Activated T-helper 1 cell treated with anti-CD3 and anti-CD28 coated beads, Interleukin-12 subunit alpha, Interleukin-12 subunit beta, Interleukin-2, Interleukin-4 antibody, amounts not matched to agents 30 ng/mL and 10 ng/mL and 1 ng/mL, durations not matched to agents 14 hours and 24 hours and 36 hours (primary cell): ENCODE results near the gene PEX6. TPM values are rescaled to one million over a fixed set of nuclear protein-coding genes. Genes with fewer than 3 reads are reported as not detected.
A peak's percentile ranks its signal among the peaks of the same experiment; 100 is the strongest.

Experiments
- DNase-seq: peaks from one replicate; pipeline ENCODE4 v3.0.0; 2021; ENCODE audit warnings: low spot score
- H3K27ac Mint-ChIP-seq: one replicate; pipeline ENCODE4 v1.8.0; 2021; ENCODE audit warnings: mild to moderate bottlenecking, mixed read lengths
- H3K27me3 Mint-ChIP-seq: one replicate; pipeline ENCODE4 v1.8.0; 2022; ENCODE audit warnings: mild to moderate bottlenecking, moderate library complexity, mixed read lengths; ENCODE audit not compliant: insufficient read depth
- H3K36me3 Mint-ChIP-seq: one replicate; pipeline ENCODE4 v1.8.0; 2021; ENCODE audit warnings: low read depth, mixed read lengths
- H3K4me1 Mint-ChIP-seq: one replicate; pipeline ENCODE4 v1.8.0; 2021; ENCODE audit warnings: low read depth, mixed read lengths
- H3K4me3 Mint-ChIP-seq: one replicate; pipeline ENCODE4 v1.8.0; 2021; ENCODE audit warnings: mild to moderate bottlenecking, moderate library complexity, mixed read lengths
- H3K9me3 Mint-ChIP-seq: one replicate; pipeline ENCODE4 v1.8.0; 2021; ENCODE audit warnings: mixed read lengths
- intact Hi-C: fragments of 100-400 bp; cut with micrococcal nuclease; formaldehyde crosslinking; loops from one replicate; pipeline ENCODE4 v1.15.1; 2024
- total RNA-seq: library from RNA; stranded (reverse); gene quantifications from 2 replicates; pipeline ENCODE4 v1.2.3, GENCODE V29; 2022

PEX6 gene
- total RNA-seq, 1 donor from 2014 or later, result 20.9 TPM

DNA sequence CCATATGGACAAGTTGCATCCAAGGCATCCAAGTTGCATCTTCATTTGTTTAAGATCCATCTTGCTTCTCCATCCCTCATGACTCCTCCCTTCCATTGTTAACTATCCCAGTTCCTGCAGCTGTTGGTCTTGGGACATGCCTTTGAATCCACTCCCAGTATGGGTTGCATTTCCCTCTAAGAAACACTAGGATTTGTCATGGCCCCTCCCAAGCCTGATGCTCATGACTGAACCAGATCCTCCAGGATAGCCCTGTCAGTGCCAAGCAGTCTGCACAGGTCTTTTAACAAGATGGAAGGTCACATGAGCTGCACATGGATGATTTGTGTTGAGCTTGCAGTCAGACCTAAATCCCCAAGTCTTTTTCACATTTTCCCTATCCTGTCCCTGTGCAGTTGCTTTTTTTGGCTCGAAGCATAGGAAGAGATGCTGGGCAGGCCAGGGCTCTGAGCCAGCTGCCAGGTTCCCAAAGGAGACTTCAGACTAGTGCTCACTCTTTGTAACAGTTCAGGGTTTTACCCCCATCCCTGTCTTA lies 9.6 kb upstream of the PEX6 start:
- H3K27me3 Mint-ChIP-seq, result no peaks in the 10 kb centered on the region
- H3K36me3 Mint-ChIP-seq, result peaks cover 22% of the 10 kb centered on the region
- H3K9me3 Mint-ChIP-seq, result no peaks in the 10 kb centered on the region
- H3K4me3 Mint-ChIP-seq, result no peak overlapping the region
- H3K4me1 Mint-ChIP-seq, result peaks cover 47% of the 10 kb centered on the region
- H3K27ac Mint-ChIP-seq, result peak overlapping the region; percentile 14
- intact Hi-C loops, result loop anchor here (10.0 kb wide), 1 partner anchor 244 kb away; the partner anchor contains the start of gene TBCC
- DNase-seq, result no peak

DNA sequence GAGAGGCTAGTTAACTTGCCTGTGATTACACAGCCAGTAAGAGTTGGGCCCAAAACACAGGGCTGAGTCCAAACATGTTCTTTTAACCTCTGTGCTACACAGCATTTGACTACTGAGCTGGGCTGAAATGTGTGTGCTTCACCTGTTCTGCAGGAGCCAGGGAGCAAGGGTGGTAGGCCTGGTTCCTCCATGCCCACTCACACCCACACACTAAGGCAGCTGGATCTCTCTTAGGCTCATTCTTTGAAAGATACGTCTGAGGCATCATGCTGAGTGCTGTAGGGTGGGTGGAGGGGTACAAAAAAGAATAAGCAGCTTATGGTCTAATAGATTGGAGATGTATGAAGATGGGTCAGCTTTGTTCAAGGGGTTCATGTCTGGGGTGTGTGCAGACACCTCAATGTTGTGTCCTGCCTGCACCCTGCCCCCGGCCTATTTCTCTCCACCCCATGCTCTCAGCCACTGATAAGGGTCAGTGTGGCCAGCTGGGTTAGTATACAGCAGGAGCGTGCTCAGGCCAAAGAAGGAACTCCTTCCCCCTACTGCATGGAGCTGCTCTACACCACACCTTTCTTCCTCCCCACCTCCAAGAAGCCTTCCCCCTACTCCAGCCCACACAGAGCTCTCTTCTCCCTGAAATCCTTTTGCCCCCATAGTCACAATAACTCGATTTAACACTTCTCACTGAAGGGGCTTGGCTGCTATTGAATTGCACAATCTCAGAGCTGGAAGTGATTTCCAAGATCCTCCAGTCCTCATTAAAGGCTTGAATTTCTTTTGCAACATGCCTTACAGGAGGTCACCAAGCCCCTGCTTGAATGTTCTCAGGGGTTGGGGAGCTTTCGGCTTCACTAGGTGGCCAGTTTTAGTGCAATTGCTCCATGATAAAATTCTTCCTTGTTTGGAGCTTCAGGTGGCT lies 8.8 kb upstream of the PEX6 start:
- peak overlapping the region; percentile 14 for H3K27ac Mint-ChIP-seq
- intact Hi-C loops, result loop anchor here (10.0 kb wide), 1 partner anchor 243 kb away; the partner anchor contains the start of gene TBCC
- H3K27me3 Mint-ChIP-seq, result no peaks in the 10 kb centered on the region
- H3K36me3 Mint-ChIP-seq, result peaks cover 21% of the 10 kb centered on the region
- H3K4me3 Mint-ChIP-seq, result no peak overlapping the region
- no peaks in the 10 kb centered on the region for H3K9me3 Mint-ChIP-seq
- DNase-seq, result no peak
- H3K4me1 Mint-ChIP-seq, result peaks cover 46% of the 10 kb centered on the region

DNA sequence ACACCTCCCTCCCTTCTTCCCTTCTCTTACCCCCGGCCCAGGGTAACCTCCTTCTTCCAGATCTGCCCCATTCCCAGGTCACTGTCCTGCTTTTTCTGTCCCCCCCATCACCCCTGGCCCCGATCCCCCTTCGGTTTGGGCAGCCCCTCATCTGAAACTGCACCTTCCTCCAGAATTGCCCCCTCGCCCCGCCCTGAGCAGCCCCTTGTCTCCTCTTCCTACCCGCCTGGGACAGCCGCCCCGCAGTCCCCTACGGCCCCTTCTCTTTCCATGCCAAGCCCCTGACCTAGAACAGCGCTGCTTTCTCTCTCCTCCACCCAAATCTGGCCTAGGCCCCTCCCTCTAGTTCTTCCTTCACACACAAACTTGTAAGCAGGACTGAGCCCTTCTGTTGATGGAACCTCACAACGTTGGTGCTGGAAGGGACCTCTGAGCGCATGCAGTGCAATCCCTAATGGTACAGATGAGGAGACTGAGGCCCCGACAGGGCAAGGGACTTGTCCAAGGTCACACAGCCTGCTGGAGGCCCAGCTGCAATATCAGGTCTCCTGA lies 6.0 kb upstream of the PEX6 start:
- H3K9me3 Mint-ChIP-seq, result no peaks in the 10 kb centered on the region
- H3K27me3 Mint-ChIP-seq, result no peaks in the 10 kb centered on the region
- peaks cover 53% of the 10 kb centered on the region for H3K4me1 Mint-ChIP-seq
- H3K4me3 Mint-ChIP-seq, result peak overlapping the region; percentile 92
- DNase-seq, result no peak
- H3K36me3 Mint-ChIP-seq, result peaks cover 15% of the 10 kb centered on the region
- intact Hi-C loops, result loop anchor here (1.0 to 10.0 kb wide), 8 partner anchors 28 to 240 kb away; partner anchors contain the start of genes CNPY3, CUL7, KLC4 and MEA1
- H3K27ac Mint-ChIP-seq, result peak overlapping the region; percentile 94

DNA sequence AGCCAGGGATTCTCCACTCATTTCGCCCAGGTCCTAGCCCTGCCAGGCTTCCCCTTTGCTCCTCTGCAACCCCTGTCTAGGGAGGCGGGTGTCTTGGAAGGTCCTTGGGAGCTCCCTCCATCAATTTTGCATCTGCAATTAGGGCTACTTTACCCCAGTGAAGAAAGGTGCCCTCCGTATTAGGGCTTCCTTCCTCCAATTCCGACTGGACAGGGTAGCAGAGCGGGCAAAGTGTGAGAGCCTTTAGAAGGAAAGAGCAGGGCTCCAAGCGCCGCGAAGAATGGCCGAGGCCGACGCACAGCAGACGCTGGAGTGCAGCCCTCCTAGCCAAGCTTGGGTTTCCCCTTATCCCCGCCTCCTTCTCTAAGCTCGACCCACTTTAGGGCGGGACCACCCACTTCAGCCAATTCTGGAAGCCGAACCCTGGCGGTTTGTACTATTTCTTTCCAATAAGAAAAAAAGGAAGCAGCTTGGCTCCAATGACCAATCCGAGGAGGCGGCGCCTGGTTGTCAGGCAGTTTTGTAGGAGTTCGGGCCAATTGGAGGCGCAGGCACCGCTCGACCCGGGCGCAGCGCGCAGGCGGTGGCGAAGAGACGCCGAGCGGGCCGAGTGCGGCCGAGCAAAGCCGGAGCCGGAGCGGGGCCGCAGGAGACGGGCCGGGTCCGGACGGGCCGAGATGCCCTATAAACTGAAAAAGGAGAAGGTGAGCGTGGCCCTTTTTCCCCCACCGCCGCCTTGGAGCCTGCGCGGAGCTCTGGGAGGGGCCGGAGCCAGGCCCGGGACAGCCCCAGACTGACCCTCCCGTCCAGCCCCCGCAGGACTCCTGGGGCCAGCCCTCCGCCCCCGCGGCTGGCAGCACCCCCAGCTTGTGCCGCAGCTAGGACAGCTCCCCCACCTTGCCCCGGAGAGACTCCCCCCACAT lies 5.3 kb upstream of the PEX6 start, which contains the start of gene PPP2R5D:
PPP2R5D (plus strand) TSS at position 570 of the 923 bp plus-strand sequence; CDS start at position 678, 108 bp downstream.
- H3K4me3 Mint-ChIP-seq, result peak within 1 kb of the TSS; percentile 92
- peak within 1 kb of the TSS; percentile 94 for H3K27ac Mint-ChIP-seq
- H3K27me3 Mint-ChIP-seq, result no peaks in the 10 kb centered on the region
- no peaks in the 10 kb centered on the region for H3K9me3 Mint-ChIP-seq
- peaks cover 8% of the 10 kb centered on the region for H3K36me3 Mint-ChIP-seq
- peaks cover 57% of the 10 kb centered on the region for H3K4me1 Mint-ChIP-seq
- intact Hi-C loops, result loop anchor here (1.0 to 10.0 kb wide), 8 partner anchors 29 to 239 kb away; partner anchors contain the start of genes CNPY3, CUL7, KLC4 and MEA1
- DNase-seq, result peak; percentile 97

DNA sequence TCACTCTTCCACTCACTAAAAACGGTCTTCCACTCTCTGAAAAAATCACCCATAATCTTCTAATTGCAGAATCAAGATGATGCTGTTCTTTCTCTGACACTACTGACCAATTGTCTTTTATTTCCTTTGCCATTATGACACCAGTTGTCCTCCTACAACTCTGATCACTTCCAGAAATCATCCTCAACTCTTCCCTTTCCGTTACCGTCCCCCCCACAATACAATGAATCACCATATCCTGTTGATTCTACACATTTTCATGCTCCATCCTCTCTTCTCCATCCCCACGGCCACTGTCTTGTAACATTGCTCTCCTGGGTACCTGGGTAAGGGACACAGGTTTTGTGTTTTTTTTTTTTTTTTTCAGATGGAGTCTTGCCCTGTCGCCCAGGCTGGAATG lies 2.9 kb upstream of the PEX6 start:
- H3K27me3 Mint-ChIP-seq, result no peaks in the 10 kb centered on the region
- H3K27ac Mint-ChIP-seq, result no peak overlapping the region
- H3K9me3 Mint-ChIP-seq, result no peaks in the 10 kb centered on the region
- no peak overlapping the region for H3K4me3 Mint-ChIP-seq
- H3K4me1 Mint-ChIP-seq, result peaks cover 52% of the 10 kb centered on the region
- intact Hi-C loops, result loop anchor here (10.0 kb wide), 1 partner anchor 237 kb away; the partner anchor contains the start of gene TBCC
- peaks cover 2% of the 10 kb centered on the region for H3K36me3 Mint-ChIP-seq
- no peak for DNase-seq

DNA sequence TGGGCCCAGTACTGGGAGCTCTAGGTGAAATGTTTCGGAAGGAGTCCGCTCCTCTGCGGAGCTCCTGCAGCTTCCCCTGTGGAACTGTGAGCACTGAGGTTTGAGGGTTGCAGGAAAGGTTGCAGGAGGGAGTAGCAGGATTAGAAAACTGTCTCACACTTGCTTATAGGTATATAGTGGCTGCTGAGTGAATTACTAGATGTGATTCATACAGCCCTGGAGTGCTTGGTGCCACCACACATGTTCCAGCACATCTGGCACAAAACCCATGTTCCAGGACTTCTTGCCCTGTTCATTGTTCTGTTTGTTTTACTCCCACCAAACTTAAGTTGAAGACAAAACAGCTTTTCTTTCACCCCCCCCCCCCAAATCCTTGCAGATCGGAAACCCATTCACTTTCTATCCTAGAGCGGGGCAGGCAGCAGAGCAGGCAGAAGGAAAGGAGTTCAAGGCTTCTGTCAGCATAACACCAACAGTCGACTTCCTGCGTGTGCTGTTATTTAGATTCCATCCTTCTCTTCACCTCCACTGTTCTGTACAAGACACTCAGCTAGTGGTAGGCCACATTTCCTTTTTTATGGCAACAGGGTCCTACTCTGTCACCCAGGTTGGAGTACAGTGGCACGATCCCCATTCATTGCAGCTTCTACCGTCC lies 669 bp upstream of the PEX6 start:
- Mint-ChIP-seq H3K4me3 (peak overlapping the region; percentile 88), H3K36me3 (peaks cover 10% of the 10 kb centered on the region), H3K27me3 (no peaks in the 10 kb centered on the region), H3K9me3 (no peaks in the 10 kb centered on the region), H3K4me1 (peaks cover 39% of the 10 kb centered on the region), H3K27ac (peak overlapping the region; percentile 96)
- DNase-seq, result no peak
- intact Hi-C loops, result loop anchor here (1.0 to 10.0 kb wide), 9 partner anchors 19 to 448 kb away; partner anchors contain the start of genes ABCC10, CNPY3, GNMT and KLC4

DNA sequence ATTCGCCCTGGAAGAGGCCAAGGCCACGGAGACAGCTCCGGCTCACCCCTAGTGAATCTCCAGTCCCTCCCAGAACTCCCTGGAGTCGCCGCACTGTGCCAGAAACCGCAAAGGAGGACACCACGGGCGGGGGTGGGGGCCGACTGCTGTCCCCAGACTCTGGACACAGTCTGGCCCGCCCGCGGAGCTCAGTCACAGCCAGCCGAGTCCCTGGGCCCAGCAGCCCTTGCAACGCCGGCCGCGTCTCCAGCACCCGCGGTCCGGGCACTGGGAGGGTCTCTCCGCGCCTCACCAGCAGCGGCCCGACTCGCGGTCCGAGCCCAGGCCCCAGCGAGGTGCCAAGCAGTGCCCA lies 518 bp downstream of the PEX6 start:
- H3K27ac Mint-ChIP-seq, result peak overlapping the region; percentile 76
- intact Hi-C loops, result loop anchor here (5.0 kb wide), 1 partner anchor 449 kb away; the partner anchor contains the start of gene ABCC10
- H3K36me3 Mint-ChIP-seq, result peaks cover 16% of the 10 kb centered on the region
- peak overlapping the region; percentile 91 for H3K4me3 Mint-ChIP-seq
- no peaks in the 10 kb centered on the region for H3K9me3 Mint-ChIP-seq
- no peaks in the 10 kb centered on the region for H3K27me3 Mint-ChIP-seq
- H3K4me1 Mint-ChIP-seq, result peaks cover 34% of the 10 kb centered on the region
- DNase-seq, result peak; percentile 7

DNA sequence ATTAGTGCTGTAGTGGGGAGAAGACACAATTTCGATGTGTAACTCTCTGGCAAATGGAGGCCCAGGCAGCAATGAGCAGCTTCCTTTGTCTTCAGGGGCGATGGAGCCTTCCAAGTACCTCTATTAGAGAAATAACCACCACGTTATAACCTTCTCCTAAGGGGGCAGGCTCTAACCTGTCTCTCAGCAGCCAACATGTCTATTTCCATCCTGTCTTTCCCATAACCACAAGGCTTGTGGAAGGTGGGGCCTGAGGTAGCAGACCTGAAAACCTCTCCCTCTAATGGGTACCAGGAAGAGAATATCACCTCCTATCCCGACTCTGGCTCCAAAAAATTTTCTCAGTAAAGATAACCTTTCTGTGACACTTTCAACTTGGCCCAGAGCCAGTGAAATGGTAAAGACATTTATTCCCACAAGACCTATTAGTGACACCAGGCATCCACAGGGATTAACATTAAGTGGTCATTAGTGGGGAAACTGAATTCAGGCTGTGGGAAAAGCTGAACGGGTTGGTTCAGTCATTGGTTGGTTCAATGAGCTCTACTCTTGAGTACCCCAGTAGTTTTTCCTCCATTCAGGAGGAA lies 4.0 kb downstream of the PEX6 start:
- Mint-ChIP-seq H3K4me3 (no peak overlapping the region), H3K27me3 (no peaks in the 10 kb centered on the region), H3K36me3 (peaks cover 21% of the 10 kb centered on the region), H3K9me3 (no peaks in the 10 kb centered on the region), H3K27ac (peak overlapping the region; percentile 18), H3K4me1 (peaks cover 33% of the 10 kb centered on the region)
- DNase-seq, result no peak
- intact Hi-C loops, result loop anchor here (5.0 kb wide), 1 partner anchor 452 kb away; the partner anchor contains the start of gene ABCC10

DNA sequence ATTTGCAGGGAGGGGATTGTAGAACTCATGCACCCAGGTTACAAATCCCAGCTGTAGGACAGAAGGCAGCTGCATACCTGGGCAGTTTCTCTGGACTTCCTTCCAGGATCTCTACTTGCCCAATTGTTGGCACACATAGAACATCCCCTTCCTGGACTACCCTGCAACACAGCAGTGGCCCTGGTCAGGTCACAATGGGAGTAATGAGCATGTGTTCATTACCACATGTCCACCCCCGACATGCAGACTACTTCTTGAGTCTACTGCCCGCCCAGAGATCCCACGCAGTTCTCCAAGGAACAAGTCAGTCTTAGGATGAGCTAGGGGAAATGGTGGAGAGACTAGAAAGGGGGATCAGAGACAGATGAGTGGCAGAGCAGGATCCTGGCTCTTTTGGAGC lies 5.1 kb downstream of the PEX6 start:
- no peak overlapping the region for H3K4me3 Mint-ChIP-seq
- no peaks in the 10 kb centered on the region for H3K27me3 Mint-ChIP-seq
- H3K4me1 Mint-ChIP-seq, result peaks cover 22% of the 10 kb centered on the region
- no peak overlapping the region for H3K27ac Mint-ChIP-seq
- H3K9me3 Mint-ChIP-seq, result no peaks in the 10 kb centered on the region
- no peak for DNase-seq
- intact Hi-C loops, result no loop called here
- peaks cover 24% of the 10 kb centered on the region for H3K36me3 Mint-ChIP-seq

DNA sequence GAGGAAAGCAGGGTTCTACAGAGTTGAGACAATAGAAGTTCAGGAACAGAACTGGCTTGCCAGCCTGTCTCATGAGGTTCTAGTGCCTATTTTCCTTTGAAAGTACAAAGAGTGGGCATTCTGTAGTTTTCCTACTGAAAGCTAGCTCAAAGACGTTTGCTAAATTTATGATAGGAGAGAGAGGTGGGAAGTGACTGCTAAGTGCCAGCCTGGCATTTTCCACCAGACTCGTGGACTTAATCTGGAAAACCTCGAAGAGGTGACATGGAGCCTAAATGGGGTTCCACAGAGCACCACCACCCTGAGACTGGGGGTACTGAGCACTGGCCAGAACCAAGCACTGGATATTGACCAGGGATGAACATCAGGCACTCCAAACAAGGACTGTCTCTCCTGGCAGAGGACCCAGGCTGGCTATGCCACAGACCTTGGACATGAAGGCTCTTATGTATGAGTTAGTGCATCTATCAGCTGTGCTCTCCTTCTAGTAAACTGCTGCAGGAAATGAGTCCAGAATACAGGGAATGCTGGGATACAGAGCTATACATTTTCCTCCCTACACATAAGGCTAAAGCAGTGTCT lies 7.1 kb downstream of the PEX6 start:
- Mint-ChIP-seq H3K4me3 (no peak overlapping the region), H3K27me3 (no peaks in the 10 kb centered on the region), H3K9me3 (no peaks in the 10 kb centered on the region), H3K27ac (no peak overlapping the region), H3K36me3 (peaks cover 28% of the 10 kb centered on the region), H3K4me1 (peaks cover 13% of the 10 kb centered on the region)
- no peak for DNase-seq
- intact Hi-C loops, result no loop called here

DNA sequence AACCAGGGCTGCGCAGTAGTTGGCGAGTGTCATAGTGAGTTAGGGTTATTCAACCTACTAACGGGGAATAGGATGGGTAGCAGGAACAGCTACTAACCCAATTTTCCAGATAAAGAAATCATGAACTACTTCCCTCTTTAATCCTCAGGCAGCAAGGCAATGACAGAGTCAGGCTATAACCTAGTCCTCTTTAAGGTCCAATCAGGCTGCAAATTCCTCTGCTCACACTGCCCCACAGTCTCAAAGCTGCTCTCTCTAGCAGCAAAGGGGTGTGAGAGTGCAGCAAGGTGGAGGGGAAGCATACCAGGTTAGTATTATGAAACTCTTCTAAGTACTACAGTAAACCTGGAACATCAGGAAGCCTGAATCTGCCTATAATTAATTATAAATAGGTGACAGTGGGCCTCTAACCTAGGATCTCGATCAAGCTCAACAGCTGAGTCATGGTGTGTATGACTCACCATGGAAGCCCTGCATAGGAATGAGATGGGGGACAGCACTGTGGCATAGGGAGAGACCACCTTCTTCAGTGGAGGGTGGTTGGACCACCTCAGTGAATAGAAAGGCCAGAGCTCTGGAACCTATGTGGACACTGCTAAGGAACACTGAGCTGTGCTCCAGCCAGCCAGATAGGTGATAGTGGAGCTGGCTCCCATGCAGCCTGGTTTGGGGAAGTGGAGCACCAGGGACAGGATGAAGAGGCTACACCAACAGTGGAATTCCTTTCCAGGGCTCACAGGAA lies 7.9 kb downstream of the PEX6 start:
- no peak overlapping the region for H3K4me3 Mint-ChIP-seq
- H3K27ac Mint-ChIP-seq, result no peak overlapping the region
- H3K36me3 Mint-ChIP-seq, result peaks cover 24% of the 10 kb centered on the region

More for the DNA sequence above, 7.9 kb downstream of the PEX6 start:
- Mint-ChIP-seq H3K9me3 (no peaks in the 10 kb centered on the region), H3K27me3 (no peaks in the 10 kb centered on the region), H3K4me1 (peaks cover 6% of the 10 kb centered on the region)
- intact Hi-C loops, result no loop called here
- DNase-seq, result no peak
